ENCODE measurements around the gene C5orf15. TPM values are rescaled to one million over a fixed set of nuclear protein-coding genes. Genes with fewer than 3 reads are reported as not detected.

C5orf15 gene
- total and polyA plus RNA-seq, 8 donors: 2.9 to 77.8 (median 22.3) TPM

GRCh38 chr5:133993185-133993936 is 24.9 kb upstream of the C5orf15 start:
- Histone ChIP-seq H3K4me1 (peaks cover 49 to 73% (median 59%) of the 10 kb centered on the region in 4 donors), H3K4me3 (no peak overlapping the region), H3K27me3 (no peaks in the 10 kb centered on the region), H3K27ac (peak overlapping the region in 2 of 5 donors; percentile 2 to 54), H3K36me3 (peaks cover 28 to 37% (median 37%) of the 10 kb centered on the region in 4 donors), H3K9me3 (no peaks in the 10 kb centered on the region)
- WGBS, 5 donors: 17 to 35% (median 28%) methylated on average over 2 of the region's 2 CpGs
- TF ChIP-seq POLR2AphosphoS5 (IDR thresholded peaks at IDR 0.05) (no peak), POLR2A (IDR thresholded peaks at IDR 0.05) (no peak)
- no peak for DNase-seq
- intact Hi-C loops (cut with DNase I; ENCODE audit: low total_unique reads): no loop called here

GRCh38 chr5:133992429-133993155 is 24.2 kb upstream of the C5orf15 start:
- H3K27me3 ChIP-seq: no peaks in the 10 kb centered on the region
- peaks cover 36 to 45% (median 44%) of the 10 kb centered on the region in 4 donors for H3K36me3 ChIP-seq
- peak; percentile 36 to 43 for DNase-seq
- peaks cover 49 to 66% (median 56%) of the 10 kb centered on the region in 4 donors for H3K4me1 ChIP-seq
- H3K27ac ChIP-seq: peak overlapping the region in 2 of 5 donors; percentile 2 to 54
- TF ChIP-seq, protein P1, sequence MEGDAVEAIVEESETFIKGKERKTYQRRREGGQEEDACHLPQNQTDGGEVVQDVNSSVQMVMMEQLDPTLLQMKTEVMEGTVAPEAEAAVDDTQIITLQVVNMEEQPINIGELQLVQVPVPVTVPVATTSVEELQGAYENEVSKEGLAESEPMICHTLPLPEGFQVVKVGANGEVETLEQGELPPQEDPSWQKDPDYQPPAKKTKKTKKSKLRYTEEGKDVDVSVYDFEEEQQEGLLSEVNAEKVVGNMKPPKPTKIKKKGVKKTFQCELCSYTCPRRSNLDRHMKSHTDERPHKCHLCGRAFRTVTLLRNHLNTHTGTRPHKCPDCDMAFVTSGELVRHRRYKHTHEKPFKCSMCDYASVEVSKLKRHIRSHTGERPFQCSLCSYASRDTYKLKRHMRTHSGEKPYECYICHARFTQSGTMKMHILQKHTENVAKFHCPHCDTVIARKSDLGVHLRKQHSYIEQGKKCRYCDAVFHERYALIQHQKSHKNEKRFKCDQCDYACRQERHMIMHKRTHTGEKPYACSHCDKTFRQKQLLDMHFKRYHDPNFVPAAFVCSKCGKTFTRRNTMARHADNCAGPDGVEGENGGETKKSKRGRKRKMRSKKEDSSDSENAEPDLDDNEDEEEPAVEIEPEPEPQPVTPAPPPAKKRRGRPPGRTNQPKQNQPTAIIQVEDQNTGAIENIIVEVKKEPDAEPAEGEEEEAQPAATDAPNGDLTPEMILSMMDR (IDR thresholded peaks at IDR 0.05): no peak
- TF ChIP-seq EP300 (IDR thresholded peaks at IDR 0.05): no peak
- 40 to 53% (median 45%) methylated on average over 8 of the region's 8 CpGs for WGBS, 5 donors
- no peaks in the 10 kb centered on the region for H3K9me3 ChIP-seq
- intact Hi-C loops (cut with DNase I; ENCODE audit: low total_unique reads): no loop called here
- H3K4me3 ChIP-seq: no peak overlapping the region

GRCh38 chr5:133991171-133991910 is 22.9 kb upstream of the C5orf15 start:
- Histone ChIP-seq H3K36me3 (peaks cover 44 to 58% (median 57%) of the 10 kb centered on the region in 4 donors), H3K4me3 (no peak overlapping the region), H3K27ac (no peak overlapping the region), H3K27me3 (no peaks in the 10 kb centered on the region), H3K9me3 (no peaks in the 10 kb centered on the region), H3K4me1 (peaks cover 47 to 53% (median 50%) of the 10 kb centered on the region in 4 donors)
- TF ChIP-seq, protein P1 (IDR thresholded peaks at IDR 0.05): no peak
- TF ChIP-seq POLR2AphosphoS5 (IDR thresholded peaks at IDR 0.05) (no peak), EP300 (IDR thresholded peaks at IDR 0.05) (no peak), POLR2A (IDR thresholded peaks at IDR 0.05) (no peak)
- WGBS, 5 donors: 90 to 96% (median 93%) methylated on average over 5 of the region's 5 CpGs
- no peak for DNase-seq
- intact Hi-C loops (cut with DNase I; ENCODE audit: low total_unique reads): no loop called here

GRCh38 chr5:133990396-133990795 is 22.0 kb upstream of the C5orf15 start:
- H3K9me3 ChIP-seq: no peaks in the 10 kb centered on the region
- DNase-seq: peak in 1 of 2 donors; percentile 65
- WGBS, 5 donors: 48 to 69% (median 59%) methylated on average over 6 of the region's 6 CpGs
- H3K27me3 ChIP-seq: no peaks in the 10 kb centered on the region
- H3K36me3 ChIP-seq: peaks cover 49 to 67% (median 66%) of the 10 kb centered on the region in 4 donors
- H3K4me1 ChIP-seq: peaks cover 38 to 47% (median 44%) of the 10 kb centered on the region in 4 donors
- H3K27ac ChIP-seq: no peak overlapping the region
- H3K4me3 ChIP-seq: no peak overlapping the region
- TF ChIP-seq, protein P1 (IDR thresholded peaks at IDR 0.05): no peak
- no peak for TF ChIP-seq EP300 (IDR thresholded peaks at IDR 0.05)
- TF ChIP-seq POLR2A (IDR thresholded peaks at IDR 0.05): no peak
- TF ChIP-seq POLR2AphosphoS5 (IDR thresholded peaks at IDR 0.05): no peak
- intact Hi-C loops (cut with DNase I; ENCODE audit: low total_unique reads): no loop called here

Data from stomach (tissue), 9 donors.